T-helper 1 cell (primary cell): ENCODE data around the gene CRIP2.
A peak's percentile ranks its signal among the peaks of the same experiment; 100 is the strongest.

Experiments
- DNase-seq, 5 donors: peaks; one replicate each; pipeline ENCODE4 v3.0.0-alpha.2; 2012 to 2020
- total RNA-seq, 4 donors: gene quantifications; one replicate each; lab custom pipeline; 2026; lab: John Stamatoyannopoulos, UW

The CRIP2 gene
- 25.6 to 55.1 (median 38.4) reads per million in 4 donors for total RNA-seq

GRCh38 chr14:105474483-105475268, at the start of gene CRIP2:
Gene CRIP2 (plus strand): TSS chr14:105474821. CDS start chr14:105474863, 42 bp downstream.
- DNase-seq = peak in 3 of 5 donors; percentile 53 to 75 (median 58)

GRCh38 chr14:105424861-105425260, 49.8 kb upstream of the CRIP2 start:
- DNase-seq = no peak

GRCh38 chr14:105425823-105426247, 48.8 kb upstream of the CRIP2 start:
- DNase-seq = no peak

- DNase-seq = no peak
Measured at GRCh38 chr14:105426416-105427130, 48.0 kb upstream of the CRIP2 start.

- DNase-seq = no peak
Measured at GRCh38 chr14:105427412-105427811, 47.2 kb upstream of the CRIP2 start.

GRCh38 chr14:105427936-105428485, 46.6 kb upstream of the CRIP2 start:
- DNase-seq = no peak

- no peak for DNase-seq
Measured at GRCh38 chr14:105430042-105430441, 44.6 kb upstream of the CRIP2 start.

GRCh38 chr14:105430565-105430964, 44.1 kb upstream of the CRIP2 start:
- no peak for DNase-seq

- no peak for DNase-seq
Measured at GRCh38 chr14:105431256-105431655, 43.4 kb upstream of the CRIP2 start.

GRCh38 chr14:105432657-105433056, 42.0 kb upstream of the CRIP2 start:
- no peak for DNase-seq

- no peak for DNase-seq
Measured at GRCh38 chr14:105433161-105433605, 41.4 kb upstream of the CRIP2 start.

GRCh38 chr14:105436402-105436801, 38.2 kb upstream of the CRIP2 start:
- DNase-seq = no peak

GRCh38 chr14:105436891-105437722, 37.5 kb upstream of the CRIP2 start:
- DNase-seq = no peak

- no peak for DNase-seq
Measured at GRCh38 chr14:105437723-105438500, 36.7 kb upstream of the CRIP2 start.

- no peak for DNase-seq
Measured at GRCh38 chr14:105439179-105439578, 35.4 kb upstream of the CRIP2 start.

- no peak for DNase-seq
Measured at GRCh38 chr14:105439710-105440553, 34.7 kb upstream of the CRIP2 start.

- DNase-seq = no peak
Measured at GRCh38 chr14:105440554-105440900, 34.1 kb upstream of the CRIP2 start.

- DNase-seq = no peak
Measured at GRCh38 chr14:105440992-105441391, 33.6 kb upstream of the CRIP2 start.

- DNase-seq = no peak
Measured at GRCh38 chr14:105442125-105442524, 32.5 kb upstream of the CRIP2 start.

- peak in 1 of 5 donors; percentile 6 for DNase-seq
Measured at GRCh38 chr14:105442834-105443233, 31.8 kb upstream of the CRIP2 start.

GRCh38 chr14:105444859-105445258, 29.8 kb upstream of the CRIP2 start:
- peak in 1 of 5 donors; percentile 9 for DNase-seq
